Measurements from ENCODE around the gene BAIAP2.
"Not testable (repeated sequence)": the region's sequence is repeated elsewhere in the genome, so short reads cannot be mapped to it uniquely, and the experiment has no call there.

BAIAP2 gene

DNA sequence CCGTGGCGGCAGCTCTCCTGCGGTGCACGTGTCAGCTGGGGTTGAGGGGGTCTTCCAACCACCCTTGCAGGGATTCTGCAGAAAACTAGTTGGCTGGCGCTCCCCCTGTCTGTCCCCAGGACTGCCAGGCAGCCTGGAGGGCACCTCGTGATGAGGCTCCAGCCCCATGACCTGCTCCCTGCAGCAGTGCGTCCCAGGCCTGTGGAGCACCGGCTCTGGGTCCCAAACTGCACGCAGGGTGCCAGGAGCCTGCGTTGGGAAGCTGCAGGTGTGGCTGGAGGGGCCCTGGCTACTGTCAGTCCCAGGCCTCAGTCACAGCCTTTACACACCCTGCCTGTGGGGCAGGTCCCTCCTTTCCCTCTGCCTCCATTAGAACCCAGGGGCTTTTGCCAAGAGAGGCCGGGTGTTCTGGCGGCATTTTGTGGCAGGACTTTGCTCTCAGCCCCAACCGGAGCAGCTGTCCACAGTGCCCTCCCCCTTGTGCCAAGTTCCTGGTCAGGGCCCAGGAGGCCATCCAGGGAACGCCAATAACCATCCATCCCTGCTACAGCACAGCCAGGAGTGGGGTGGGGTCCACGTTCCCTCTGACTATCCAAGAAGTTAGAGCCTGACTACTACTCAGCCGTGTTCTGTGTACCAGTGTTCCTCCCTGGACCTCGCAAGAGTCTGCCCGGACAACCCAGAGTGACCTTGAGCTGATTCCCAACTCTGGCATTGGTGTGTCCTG is 34.2 kb upstream of the BAIAP2 start:
- no peak for DNase-seq

DNA sequence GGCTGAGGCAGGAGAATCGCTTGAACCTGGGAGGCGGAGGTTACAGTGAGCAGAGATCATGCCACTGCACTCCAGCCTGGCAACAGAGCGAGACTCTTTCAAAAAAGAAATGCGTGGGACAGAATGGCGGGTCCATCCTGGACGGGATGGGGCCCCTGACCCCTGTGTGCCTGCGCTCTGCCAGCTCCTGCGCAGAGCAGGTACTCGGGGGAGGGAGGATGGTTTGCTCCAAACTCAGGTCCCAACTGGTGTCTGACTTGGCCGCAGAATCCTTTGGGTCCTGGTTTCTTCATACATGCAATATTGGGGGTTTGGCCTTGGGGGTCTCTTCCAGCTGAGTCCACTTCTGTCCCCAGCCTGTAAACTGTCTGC is 33.0 kb upstream of the BAIAP2 start:
- no peak for DNase-seq

DNA sequence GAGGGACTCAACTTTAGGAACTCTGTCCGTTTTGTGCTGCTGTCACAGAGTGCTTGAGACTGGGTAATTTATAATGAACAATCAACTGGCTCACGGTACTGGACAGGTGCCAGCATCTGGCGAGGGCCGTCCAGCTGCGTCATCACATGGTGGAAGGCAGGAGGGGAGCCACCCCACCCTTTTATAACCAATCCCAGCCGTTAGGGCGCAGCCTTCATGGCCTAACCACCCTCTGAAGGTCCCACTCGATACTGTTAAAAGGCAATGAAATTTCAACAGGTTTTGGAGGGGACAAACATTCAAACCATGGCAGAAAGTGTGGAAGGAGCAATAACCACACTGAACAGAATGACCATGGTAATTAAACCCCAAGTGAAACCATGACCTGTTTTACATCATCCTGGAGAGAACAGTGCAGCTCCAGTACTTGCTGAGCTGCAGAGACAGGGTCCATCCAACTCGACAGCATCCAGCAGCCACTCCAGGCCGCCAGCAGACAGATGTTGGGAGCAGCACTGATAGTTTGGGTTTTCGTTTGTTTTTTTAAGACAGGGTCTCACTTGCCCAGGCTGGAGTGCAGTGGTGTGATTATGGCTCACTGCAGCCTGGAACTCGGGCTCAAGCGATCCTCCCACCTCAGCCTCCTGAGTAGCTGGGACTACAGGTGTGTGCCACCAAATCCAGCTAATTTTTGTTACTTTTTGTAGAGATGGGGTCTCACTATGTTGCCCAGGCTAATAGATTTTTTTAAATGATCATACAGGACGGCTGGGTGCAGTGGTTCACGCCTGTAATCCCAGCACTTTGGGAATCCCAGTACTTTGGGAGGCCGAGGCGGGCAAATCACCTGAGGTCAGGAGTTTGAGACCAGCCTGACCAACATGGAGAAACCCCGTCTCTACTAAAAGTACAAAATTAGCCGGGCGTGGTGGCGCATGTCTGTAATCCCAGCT is 32.3 kb upstream of the BAIAP2 start:
- peak in 15 of 56 donors; percentile 16 to 79 (median 35) for DNase-seq

DNA sequence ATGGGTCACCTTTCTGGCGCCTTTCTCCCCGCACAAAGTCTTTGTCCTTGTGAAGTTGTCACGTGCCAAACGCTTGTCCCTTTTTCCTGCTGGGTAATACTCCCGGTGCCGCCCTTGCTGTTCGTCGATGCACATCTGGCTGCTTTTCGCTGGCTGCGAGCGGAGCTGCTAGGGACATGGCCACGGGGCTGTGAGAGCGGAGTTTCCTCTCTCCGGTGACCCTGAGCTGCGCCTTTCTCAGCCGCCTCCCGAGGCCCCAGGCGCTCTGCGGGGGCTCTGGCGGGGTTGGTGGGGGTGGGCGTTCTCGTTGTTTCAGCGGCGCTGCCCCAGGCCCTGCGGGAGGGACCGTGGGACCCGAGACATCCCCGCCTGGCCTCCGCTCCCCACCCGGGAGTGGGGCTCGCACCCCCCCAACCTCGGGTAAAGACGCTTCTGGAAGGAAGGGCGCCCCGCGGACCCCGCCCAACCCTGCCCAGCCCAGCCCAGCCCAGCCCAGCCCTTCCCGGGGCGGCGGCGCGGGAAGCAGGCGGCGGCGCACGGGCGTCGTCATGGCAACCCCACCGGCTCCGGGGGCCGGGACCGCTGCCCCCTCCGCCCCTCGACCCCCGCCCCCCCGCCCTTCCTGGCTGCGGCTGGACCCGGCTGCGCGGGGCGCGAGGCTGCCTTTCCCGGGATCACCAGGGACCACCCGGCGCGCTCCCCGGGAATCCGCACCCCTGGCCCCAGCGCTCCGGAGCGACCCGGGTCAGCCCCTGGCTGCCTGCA is 31.1 kb upstream of the BAIAP2 start:
- DNase-seq = peak in 1 of 56 donors; percentile 45

DNA sequence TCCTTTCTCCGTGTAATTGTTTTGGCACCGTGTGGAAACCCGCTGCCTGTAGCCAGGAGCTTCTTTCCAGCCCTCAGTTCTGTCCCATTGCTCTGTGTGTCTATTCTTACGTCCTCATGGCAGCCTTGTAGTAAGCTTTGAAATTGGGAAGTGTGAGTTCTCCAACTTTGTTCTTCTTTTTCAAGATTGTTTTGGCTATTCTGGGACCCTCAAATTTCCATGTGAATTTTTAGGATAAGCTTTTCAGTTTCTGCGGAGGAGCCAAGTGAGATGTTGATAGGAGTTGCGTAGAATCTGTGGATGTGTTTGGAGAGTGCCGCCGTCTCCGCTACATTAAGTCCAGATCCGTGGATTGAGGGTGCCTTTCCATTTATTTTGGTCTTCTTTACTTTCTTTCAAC is 28.1 kb upstream of the BAIAP2 start:
- no peak for DNase-seq

DNA sequence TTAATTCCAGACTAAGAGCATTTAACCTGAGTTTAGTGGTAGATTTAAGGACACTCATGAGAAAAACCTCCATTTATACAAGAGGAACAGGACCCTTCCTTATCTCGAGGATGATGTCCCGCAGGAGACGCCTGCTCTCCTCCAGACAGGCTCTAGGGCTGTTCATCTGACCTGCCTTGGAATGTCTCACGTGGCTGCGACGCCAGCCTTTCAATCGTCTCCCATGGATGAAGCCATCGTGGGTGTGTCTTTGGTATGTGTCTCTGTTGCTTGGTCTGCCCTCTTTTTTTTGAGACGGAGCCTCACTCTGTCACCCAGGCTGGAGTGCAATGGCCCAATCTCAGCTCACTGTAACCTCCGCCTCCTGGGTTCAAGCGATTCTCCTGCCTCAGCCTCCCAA is 26.8 kb upstream of the BAIAP2 start:
- no peak for DNase-seq

DNA sequence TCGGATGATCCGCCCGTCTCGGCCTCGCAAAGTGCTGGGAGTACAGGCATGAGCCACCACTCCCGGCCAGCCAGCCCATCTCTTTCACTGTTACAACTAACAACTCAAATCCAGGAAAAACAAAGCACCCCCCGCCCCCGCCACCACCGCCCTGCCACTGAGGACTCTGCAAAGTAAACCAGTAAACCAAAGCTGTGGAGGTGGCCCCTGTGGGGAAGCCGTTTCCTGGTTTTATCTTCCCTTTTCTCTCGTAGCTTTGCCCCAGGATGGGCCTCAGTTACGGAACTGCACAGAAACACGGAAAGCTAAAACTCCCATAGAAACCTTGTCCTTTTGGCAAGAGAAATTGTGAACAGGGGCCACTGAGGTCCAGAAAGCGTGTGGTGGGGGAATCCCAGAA is 25.8 kb upstream of the BAIAP2 start:
- DNase-seq = no peak

DNA sequence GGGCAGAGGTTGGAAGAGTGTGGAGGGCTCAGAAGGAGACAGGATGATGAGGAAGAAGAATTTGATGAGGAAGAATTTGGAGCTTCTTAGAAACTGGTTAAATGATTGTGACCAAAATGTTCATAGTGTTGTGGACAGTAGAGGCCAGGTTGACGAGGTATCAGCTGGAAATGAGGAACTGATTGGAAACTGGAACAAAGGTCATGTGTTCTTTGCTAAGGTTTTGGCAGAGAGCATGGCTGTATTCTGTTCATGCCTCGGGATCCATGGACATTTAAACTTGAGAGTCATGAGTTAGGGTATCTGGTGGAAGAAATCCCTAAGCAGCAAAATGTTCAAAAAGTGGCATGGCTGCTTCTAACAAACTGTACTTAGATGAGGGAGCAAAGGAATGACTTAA is 24.0 kb upstream of the BAIAP2 start:
- DNase-seq = no peak

DNA sequence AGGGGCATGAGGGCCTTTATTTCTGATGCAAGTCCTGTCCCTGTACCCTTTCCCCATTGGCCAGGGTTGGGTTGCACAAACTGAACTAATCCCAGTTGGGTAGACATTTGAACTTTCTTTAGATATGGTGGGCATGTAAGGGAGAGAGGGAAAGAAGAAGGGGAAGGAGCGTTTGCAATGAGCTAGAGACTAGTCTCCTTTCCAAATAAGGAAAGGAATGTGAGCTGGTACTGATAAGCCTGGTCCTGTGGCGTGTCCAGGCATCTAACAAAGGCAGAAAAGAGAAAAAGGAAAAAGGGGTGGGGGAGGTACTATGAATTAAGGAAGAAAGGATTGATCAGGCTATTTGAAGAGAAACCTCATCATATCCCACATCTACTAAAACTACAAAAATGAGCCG is 23.0 kb upstream of the BAIAP2 start:
- no peak for DNase-seq

DNA sequence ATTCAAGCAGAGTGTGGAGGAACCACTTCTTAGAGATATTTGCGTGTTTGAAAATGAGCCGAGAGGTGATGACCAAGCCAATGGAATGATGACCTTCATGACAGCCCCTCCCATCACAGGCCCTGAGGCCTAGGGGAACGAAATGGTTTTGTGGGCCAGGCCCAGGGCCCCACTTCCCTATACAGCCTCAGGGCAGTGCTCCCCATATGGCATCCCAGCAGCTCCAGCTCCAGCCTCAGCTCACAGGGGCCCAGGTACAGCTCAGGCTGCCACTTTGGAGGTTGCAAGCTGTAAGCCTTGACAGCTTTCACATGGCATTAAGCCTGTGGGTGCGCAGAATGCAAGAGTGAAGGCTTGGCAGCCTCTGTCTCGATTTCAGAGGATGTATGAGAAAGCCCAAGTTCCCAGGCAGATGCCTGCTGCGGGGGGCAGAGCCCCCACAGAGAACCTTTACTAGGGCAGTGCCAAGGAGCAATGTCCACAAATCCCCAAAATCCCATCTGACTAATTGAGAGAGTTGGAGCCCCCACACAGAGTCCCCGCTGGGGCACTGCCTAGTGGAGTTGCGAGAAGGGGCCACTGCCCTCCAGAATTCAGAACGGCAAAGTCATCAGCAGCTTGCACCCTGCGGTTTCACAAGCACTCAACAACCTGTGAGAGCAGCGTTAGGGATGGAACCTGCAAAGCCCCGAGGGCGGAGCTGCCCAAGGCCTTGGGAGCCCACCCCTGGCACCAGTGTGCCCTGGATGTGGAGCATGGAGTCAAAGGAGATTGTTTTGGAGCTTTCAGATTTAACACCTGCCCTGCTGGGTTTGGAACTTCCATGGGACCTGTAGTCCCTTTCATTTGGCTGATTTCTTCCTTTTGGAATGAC is 22.1 kb upstream of the BAIAP2 start:
- DNase-seq = no peak

DNA sequence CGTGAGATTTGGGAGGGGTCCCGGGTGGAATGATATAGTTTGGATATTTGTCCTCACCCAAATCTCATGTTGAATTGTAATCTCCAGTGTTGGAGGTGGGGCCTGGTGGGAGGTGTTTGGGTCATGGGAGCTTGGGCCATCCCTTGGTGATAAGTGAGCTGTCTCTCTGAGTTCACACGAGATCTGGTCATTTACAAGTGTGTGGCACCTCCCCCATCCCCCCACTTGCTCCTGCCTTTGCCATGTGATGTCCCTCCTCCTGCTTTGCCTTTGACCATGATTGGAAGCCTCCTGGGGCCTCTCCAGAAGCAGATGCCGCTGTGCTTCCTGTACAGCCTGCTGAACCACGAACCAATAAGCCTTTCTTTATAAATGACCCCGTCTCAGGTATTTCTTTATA is 21.3 kb upstream of the BAIAP2 start:
- no peak for DNase-seq

DNA sequence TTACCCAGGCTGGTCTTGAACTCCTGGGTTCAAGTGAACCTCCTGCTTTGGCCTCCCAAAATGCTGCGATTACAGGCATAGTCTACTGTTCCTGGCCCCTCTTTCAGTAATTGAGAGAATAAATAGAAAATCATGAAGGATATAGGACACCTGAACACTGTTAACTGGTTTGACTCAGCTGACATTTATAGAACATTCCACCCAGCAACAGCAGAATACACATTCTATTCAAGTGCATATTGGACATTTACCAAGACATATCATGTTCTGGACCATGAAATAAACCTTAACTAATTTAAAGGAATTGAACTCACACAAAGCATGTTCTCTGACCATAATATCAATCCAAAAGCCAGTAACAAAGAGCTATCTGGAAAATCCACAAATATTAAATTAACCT is 19.8 kb upstream of the BAIAP2 start:
- no peak for DNase-seq

DNA sequence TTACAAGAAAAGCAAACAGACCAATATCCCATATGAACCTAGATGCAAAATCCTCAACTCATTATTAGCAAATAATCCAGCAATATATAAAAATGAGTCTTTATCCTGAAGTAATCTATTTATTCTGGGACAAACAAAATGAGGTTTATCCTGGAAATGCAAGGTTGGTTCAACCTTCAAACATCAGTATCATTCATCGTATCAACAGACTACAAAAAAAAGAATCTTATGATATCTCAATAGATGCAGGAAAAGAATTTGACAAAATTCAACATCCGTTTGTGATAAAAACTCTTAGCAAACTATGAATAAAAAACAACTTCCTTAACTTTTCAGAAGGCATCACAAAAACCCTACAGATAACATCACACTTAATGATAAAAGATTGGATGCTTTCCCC is 18.4 kb upstream of the BAIAP2 start:
- DNase-seq = no peak

DNA sequence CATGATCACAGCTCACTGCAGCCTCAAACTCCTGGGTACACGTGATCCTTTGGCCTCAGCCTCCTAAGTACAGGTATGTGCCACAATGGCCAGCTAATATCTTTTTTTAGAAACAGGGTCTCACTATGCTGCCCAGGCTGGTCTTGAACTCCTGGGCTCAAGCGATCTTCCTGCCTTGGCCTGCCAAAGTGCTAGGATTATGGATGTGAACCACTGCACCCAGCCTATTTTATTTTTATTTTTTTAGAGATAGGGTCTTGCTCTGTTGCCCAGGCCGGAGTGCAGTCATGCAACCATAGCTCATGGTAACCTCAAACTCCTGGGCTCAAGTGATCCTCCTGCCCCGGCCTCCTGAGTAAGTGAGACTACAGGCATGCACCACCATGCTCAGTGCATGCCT is 17.6 kb upstream of the BAIAP2 start:
- not testable (repeated sequence) for DNase-seq

DNA sequence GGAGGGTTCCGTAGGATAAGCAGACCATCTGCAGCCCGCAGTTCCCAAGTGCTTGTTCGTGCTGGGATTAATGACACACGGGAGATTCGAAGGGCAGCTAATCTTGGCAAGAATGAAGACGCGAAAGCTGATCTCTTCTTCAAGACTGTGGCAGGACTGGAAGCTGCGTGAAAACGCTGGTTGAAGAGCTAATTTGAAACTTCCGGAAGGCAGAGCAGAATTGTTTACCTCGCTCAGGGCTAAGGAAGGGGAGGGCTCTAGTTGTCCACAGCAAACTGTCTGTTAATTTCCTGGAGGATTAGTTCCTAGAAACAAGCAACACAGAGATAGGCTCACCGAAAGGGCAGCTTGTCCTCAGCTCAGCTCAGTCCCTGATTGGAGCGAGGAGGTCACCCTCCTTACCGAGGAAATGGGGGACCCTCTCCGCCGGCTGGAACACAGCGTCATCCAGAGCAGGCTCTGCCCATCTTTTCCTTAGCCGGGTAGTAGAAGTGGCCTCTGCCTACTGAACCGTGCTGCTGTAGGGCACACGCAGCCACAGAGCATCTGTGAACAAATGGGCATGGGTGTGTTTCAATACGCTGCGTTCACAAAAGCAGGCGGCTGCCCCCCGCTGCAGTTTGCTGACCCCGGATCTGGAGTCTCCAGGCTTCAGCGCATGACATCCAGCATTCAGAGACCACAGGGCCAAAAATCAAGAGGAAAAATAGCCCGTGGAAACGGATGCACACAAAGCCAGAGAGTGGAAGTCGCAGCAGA is 16.7 kb upstream of the BAIAP2 start:
- no peak for DNase-seq

DNA sequence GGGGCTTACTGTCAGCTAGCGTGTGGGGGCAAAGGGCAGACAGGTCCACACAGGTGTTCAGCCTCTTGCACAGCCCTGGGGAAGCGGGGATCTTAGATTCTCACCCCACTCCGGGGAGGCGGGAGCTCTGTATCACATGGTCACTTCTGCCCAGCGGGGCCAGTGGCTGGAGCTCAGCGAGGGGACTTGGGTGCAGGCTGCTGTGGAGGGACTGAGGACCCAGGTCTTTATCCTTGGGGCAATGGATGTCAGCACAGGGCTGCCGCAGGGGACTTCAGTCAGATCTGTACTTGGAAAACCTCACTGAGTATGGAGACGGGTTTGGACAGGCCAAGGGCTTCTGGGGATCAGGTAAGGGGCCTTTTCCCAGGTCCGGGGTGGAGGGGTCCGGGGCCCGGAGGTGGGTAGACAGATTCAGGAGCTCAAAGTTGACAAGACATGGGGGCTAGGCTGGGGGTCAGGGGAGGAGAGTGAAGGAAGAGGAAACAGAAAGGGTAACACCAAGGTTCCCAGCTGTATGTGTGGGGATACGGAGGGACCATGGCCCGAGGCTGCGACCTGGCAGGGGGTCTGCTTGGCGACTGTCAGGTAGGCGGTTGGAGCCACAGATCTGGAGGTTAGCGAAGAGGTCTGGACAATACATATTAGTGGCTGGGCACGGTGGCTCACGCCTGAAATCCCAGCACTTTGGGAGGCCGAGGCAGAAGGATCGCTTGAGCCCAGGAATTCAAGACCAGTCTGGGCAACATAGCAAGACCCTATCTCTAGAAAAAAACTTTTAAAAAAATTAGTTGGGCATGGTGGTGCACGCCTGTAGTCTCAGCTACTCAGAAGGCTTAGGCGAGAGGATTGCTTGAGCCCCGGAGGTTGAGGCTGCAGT is 15.1 kb upstream of the BAIAP2 start:
- DNase-seq = no peak

DNA sequence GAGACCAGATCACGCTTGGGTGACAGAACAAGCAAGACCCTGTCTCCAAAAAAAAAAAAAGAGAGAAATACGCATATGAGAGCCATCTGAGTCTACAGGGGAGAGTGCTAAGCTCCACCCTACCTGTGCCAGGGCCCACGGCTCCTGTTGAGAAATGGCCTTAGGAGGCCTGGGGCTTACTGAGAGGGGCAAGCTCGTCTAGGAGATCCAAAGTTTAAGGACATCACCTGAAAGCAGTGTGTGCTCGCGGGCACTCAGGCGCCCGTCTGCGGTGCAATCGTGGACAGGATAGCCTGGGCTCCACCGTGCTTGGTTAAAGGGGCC is 14.5 kb upstream of the BAIAP2 start:
- DNase-seq = no peak

DNA sequence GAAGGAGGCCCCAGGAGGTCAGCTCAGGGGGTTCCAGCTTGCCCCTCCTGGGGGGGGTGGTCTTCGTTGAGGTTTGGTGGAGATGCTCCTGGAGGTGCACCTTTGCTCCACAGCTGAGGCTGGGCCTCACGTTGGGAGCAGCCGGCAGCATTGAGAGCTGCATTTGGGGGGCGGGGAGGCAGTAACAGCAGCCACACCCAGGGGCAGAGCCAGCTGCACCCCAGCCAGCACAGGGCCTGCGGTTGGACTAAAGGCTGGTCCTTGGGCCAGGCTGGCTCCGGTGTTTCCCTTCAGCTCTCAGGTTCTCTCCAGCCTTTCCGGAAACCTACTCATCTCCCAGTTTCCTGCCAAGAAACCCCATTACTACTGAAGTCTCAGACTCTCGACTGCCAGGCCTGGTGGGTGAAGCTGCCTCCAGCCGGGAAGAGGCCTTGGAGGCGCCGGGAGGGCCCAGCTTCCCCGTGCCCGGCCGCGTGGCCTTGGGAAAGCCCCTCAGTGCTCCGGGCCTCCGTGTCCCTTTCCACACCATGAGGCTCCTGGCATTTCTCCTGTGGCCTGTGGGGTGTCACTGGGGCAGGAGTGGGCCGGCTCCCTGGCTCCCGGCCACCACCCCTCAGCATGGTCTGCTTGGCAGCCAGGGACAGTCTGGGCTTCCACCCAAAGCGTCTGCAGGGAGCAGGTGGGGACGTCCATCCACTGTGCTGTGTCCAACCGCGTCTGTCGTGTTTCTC is 14.0 kb upstream of the BAIAP2 start:
- DNase-seq = peak in 28 of 56 donors; percentile 24 to 71 (median 48)
